Putamen (tissue), 1 donor: ENCODE results near the gene ALDOA.
A peak's percentile ranks its signal among the peaks of the same experiment; 100 is the strongest.

ENCODE experiments used
- DNase-seq: peaks from one replicate; pipeline ENCODE4 v3.0.0-alpha.2; 2016; ENCODE audit warnings: low spot score

Gene ALDOA

DNA sequence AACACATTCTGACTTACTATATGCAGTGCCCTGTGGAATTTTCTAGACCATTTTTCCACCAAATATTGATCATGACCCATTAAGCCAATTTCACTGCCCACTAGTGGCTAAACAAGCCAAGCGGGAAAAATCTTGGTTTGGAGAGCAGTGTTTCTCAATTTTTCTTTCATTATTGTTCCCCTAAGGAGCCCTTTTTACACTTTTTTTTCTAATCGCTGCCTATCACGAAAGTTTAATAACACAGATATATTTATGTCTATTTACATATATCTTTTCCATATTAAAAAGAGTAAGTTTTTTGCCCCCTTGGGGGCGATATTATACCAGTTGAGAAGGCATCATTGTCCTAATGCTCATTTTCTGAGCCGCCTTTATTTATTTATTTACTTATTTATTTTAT lies 23.7 kb upstream of the ALDOA start:
- DNase-seq: no peak

DNA sequence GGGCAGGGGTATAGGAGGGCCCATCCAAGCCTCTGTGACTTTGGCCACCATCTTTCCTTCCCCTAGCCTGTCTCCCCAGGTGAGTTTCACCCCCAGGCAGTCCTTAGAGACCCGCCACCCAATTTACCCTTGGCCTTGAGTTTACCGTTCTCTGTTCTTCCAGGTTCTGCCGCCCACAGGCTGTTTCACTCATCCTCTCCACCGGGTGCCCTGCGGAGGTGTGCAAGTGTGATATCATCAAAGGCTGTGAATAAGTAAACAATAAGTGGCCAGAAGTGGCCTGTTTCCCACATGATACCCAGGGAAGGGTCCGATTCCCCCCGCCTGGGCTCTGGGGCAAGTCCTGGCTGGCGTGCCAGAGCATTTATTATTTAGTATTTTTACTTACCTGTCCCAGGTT lies 19.4 kb upstream of the ALDOA start:
- DNase-seq: no peak

GRCh38 chr16:30046588-30046987 lies 19.0 kb upstream of the ALDOA start:
- DNase-seq: no peak

GRCh38 chr16:30049871-30050270 lies 15.7 kb upstream of the ALDOA start:
- peak; percentile 76 for DNase-seq

DNA sequence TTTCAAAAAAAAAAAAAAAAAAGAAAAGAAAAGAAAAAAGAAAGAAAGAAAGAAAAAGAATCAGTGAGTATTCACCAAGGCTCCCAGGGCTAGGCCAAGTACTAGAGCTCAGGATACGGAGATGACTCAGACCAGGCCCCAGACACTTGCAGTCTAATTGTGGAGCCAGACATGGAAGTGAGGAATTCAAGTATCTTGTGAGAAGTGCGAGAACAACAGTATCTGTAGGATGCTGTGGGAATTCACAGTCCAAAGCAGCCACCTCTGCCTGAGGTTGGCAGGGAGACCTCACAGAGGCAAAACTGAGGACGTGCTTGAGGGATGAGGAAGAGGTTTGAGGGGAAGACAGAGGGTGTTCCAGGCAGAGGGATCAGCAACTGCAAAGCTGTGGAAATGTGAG lies 14.0 kb upstream of the ALDOA start:
- no peak for DNase-seq

DNA sequence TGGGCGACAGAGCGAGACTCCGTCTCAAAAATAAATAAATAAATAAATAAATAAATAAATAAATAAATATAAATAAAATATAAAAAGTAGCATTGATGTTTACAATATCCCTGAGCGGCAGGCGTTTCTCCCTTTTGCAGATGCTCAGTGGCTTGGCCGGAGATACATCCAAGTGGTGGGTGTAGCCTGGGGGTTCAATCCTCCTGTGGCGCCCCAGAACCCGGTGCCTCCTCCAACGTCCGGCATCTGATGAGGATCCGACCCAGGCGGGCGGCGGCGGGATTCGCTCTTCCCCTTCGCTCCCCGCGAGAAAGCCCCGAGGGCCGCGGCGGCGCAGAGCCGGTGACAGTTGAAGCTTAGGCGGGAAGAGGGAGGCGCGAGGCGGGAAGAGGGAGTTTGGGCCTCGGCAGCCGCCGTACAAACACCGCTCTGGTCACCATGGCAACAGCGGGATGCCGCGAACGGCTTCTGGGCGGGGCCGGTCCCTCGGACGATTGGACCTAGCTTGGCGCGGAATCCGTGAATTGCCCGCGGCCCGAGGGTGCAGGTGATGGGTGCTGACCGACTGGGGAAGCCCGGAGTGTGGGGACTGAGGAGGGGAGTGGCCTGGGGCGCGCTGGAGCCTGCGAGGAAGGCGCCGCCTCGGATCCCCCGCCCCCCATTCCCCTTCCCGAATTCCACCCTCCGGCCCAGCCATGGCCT lies 12.7 kb upstream of the ALDOA start:
- peak; percentile 73 for DNase-seq

DNA sequence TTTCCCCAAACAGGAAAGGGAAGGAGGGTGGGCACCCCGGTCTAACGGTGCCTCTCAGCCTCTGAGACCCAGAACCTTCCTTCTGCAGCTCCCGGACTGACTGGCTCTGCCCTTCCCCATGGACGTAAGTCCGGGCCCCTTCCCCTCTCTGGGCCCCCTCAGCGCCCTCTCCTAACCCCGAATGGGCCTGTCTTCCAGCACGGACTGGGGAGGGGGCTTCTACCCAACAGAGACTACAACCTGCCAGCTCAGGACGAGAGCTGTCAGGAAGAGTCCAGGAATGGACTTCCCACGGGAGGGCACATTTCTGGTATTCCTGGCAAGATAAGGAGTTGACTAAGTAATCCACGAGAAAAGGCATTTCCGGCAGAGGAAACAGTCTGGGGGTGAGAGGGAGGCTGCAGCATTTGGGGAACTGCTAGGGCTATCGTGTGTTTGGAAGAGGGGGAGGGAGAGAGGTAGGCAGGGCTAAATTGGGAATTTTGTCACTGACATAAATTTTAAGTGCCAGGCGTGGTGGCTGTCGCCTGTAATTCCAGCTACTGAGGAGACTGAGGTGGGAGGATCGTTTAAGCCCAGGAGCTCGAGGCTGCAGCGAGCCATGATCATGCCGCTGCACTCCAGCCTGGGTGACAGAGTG lies 12.1 kb upstream of the ALDOA start:
- DNase-seq: no peak

- DNase-seq: no peak
These were observed 11.1 kb upstream of the ALDOA start for GRCh38 chr16:30054451-30054850.

DNA sequence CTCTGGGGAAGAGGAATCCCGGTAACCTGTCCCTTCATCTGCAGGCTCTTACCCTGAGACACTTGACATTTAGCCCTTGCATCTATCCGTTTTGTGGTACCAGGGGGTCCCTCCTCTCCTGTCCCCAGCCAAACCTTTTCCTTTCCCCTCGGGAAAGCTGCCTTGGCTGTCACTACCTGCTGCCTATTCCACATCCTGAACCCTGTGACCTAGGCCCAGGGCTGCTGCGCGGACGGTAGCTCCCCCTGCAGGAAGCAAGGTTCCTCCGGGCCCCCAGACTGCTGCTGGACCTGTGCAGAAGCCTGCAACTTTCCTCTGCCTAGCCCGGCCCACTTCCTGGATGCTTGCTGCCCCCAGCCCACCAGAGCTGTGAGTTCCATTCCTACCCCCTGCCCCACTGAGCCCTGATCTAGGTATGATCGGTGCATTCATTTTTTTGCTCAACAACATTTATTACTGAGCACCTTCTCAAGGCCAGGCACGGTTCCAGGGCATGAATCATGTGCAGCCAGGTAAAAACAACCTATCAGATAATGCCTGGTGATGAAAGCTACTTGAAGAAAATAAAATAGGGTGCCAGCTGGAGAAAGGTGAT lies 10.5 kb upstream of the ALDOA start:
- no peak for DNase-seq

GRCh38 chr16:30060346-30060745 lies 5.2 kb upstream of the ALDOA start:
- DNase-seq: no peak

DNA sequence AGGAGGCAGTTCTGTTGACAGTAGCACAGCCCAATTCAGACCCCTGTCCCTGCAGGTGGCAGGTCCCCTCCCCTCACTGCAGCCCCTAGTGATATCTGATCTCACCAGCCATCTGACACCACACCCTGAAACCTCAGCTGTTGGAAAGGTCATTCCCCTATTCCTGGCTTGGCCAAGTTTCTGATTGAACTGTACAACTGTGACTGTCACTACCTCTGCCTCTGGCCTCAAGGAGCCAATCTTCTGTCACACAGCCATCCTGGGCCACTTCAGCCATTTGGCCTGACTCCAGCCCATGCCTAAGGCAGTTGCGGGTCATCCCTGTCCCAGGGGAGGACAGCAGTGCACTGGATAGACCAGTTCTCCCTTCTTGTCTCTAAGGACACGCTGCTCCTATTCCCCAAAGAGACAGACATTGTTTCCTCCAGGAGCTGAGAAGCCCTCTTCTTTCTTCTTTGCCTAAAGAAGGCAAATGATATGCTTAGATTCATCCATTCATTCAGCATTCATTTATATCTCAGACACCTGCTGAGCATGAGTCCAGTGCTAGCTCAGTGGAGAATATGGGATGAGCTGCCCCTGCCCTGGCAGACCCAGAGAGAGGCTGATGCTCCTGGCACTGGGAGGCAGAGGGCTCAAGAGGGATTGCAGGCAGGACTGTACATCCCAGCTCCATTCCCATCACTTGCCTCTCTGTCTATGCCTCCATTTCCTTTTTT lies 4.6 kb upstream of the ALDOA start:
- no peak for DNase-seq

DNA sequence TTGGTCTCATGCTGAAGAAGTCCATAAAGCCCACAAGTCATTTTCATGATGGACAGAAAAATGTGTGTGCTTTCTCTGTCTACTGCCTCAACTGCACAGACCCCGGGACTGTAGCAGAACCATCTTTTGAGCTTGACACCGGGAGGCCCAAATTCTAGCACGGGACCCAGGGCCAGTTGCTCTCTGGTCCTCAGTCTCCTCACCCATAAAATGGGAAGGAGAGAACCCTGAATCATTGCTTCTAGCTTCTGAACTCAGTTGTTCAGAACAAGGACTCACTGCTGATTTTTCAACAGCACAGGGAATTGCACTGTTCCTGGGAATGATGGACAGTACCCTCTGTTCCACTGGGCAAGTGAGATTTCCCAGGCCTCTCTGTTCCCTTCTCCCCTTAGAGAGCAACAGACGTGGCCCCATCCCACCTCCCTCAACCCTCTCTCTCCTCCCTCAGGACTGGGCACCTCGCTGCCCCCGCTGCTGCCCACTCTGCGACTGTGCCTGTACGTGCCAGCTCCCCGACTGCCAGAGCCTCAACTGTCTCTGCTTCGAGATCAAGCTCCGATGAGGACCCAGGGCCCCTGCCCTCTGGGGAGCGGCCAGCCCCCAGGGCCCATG lies 2.2 kb upstream of the ALDOA start:
- no peak for DNase-seq

DNA sequence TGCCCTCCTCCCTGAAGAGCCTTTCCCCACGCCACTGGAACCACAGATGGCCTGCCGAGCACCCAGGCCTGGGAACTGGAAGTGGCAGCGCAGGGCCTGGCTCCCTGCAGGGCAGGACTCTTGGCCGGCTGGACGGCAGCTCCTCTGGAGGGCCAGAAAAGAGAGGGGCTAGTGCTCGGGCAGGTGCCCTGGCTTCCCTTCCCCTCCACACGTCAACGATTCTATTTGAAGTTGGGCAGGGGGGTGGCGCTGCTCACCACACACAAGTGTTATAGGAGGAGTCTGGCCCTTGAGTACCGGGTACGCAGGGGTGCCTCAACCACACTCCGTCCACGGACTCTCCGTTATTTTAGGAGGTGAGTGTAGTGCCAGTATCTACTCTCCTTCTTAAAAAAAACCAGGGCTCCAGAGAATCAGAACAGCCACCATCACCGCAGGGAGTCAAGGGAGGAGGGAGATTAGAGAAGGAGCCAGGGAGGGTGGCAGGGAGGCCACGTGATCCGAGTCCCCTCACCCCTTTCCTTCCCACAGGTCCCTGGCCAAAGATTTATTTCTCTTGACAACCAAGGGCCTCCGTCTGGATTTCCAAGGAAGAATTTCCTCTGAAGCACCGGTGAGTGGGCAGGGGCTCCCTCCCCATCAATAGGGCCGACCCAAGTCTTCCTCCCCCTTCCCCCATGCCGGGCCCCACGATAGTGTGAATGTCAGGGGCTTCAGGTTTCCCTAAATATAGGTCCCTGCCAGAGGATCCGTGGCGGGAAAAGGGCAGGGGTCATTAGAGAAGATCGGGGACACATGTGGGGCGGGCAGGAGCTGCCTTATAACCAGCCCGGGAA lies 1.4 kb upstream of the ALDOA start:
- peak; percentile 81 for DNase-seq

DNA sequence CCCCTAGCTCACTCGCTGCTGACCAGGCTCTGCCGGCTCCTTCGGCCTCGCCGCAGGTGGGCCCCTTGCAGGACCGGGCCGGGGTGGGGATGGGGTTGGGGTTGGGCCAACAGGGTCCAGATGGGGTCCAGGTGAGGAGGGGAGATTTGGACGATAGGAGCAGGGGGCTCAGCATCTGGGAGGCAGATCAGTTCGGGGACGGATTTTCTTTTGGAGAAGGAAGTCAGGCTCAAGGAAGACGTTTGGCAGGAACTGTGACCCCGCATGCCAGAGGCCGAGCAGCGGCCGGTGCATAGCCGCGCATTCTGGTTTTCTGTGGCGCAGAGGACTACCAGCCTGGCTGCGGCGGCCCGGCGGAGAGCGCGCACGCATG lies 845 bp upstream of the ALDOA start:
- no peak for DNase-seq

- DNase-seq: no peak
These were observed 592 bp downstream of the ALDOA start for GRCh38 chr16:30065943-30066760.

DNA sequence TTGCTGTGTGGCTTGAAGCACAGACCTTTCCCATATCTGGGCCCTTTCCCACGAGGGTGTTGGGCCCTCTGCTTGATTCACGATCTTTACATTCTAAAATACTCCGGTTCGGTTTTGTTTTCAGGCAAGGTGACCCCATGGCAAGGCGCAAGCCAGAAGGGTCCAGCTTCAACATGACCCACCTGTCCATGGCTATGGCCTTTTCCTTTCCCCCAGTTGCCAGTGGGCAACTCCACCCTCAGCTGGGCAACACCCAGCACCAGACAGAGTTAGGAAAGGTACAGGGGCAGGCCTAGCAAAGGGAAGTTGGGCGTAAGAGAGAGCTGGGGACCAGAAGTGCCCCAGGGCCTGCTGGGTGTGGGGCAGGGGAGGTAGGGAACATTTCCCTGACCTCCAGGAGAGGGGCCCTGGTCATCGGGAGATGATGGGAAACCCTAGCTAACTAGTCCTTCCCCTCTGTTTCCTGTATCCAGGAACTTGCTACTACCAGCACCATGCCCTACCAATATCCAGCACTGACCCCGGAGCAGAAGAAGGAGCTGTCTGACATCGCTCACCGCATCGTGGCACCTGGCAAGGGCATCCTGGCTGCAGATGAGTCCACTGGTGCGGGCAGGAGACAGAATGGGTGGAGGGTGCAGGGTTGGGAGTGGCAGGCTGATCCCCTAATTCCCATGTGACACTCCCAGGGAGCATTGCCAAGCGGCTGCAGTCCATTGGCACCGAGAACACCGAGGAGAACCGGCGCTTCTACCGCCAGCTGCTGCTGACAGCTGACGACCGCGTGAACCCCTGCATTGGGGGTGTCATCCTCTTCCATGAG lies 1.4 kb downstream of the ALDOA start:
- no peak for DNase-seq

DNA sequence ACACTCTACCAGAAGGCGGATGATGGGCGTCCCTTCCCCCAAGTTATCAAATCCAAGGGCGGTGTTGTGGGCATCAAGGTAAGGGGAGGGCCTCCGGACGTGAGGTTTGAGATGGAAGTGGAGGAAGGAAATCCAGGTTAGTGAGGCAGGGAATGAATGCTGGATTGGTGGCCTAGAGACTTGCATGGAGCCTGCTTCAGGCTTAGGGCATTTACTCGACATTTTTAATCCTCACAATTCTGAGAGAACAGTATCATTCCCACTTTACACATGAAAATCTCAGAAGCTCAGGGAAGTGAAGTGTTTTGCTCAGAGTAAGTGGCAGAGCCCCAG lies 2.0 kb downstream of the ALDOA start:
- no peak for DNase-seq

GRCh38 chr16:30068333-30068732 lies 2.8 kb downstream of the ALDOA start:
- DNase-seq: no peak

DNA sequence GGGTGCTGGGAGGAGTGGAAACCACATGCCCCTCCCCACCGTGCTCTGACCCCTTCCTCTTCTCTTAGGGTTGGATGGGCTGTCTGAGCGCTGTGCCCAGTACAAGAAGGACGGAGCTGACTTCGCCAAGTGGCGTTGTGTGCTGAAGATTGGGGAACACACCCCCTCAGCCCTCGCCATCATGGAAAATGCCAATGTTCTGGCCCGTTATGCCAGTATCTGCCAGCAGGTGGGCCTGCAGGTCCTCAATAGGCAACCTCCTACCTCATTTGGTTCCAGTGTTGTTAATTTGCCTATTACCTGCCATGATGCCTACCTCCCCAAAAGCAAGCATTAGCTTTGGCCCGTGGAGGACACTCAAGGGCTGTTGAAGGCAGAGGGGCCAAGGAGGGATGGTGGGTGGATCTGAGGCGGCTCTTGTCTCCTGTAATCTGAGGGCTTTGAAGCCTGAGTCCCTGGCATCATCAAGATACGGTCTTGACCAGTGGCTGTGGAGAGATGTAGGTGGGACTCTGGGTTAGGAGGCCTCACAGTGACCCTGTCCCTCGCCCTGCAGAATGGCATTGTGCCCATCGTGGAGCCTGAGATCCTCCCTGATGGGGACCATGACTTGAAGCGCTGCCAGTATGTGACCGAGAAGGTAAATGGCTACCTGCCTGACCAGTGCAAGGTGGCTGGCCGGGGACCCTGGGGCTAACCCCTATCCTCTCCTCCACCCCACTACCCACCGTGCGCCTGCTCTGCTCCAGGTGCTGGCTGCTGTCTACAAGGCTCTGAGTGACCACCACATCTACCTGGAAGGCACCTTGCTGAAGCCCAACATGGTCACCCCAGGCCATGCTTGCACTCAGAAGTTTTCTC lies 3.4 kb downstream of the ALDOA start:
- DNase-seq: no peak
